ENCODE results near the gene CBLB. TPM values are rescaled to one million over a fixed set of nuclear protein-coding genes. Genes with fewer than 3 reads are reported as not detected.

Gene CBLB
- total and polyA plus RNA-seq, 2 of the 4 experiments (the other 2 are of a cell fraction), result 10.1 to 20.1 TPM

DNA sequence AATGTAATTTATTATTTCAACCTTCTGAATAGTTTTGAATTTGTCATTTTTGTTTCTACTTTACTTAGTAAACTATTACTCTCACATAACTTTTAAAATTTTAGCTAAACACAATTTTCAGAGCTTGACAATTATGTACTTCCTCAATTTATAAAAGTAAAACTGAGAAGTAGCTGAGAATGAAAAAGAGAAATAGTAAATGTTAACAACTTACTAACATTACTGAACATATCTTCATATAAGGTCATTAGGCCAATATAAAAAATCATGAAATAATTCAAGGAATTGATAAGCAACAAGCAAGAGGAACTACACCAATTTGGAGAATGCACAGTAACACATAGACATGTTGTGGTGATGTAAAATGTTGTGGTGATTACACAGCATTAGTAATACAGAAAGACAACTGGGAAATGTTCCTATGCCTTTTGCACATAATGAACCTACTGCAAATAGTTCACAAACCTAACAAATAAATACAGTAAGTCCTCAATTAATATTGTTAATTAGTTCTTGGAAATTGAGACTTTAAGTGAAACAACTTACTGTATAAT, 137.9 kb downstream of the CBLB start:
- no peak overlapping the region for H3K27ac ChIP-seq (ENCODE audit: insufficient read depth, low read length)

More for the DNA sequence above, 137.9 kb downstream of the CBLB start:
- H2BK5ac ChIP-seq (ENCODE audit: low read depth, low read length, poor library complexity, severe bottlenecking), result no peak overlapping the region
- H3K56ac ChIP-seq (ENCODE audit: extremely low read depth, insufficient read depth, low read length), result no peak overlapping the region
- H3K9ac ChIP-seq (ENCODE audit: low read depth, low read length), result no peak overlapping the region
- no peak overlapping the region for H3K4ac ChIP-seq (ENCODE audit: low read depth, low read length)
- no TSS peak for BruUV-seq (replicated peaks)
- POLR2A ChIA-PET (ENCODE audit: unreplicated experiment), result no interaction called here
- no peak overlapping the region for H3K4me2 ChIP-seq (ENCODE audit: low read depth, low read length)
- CTCF ChIA-PET, result no interaction called here
- no peaks in the 10 kb centered on the region for H3K27me3 ChIP-seq (ENCODE audit: control insufficient read depth, insufficient read depth, low read length)
- no peak for ATAC-seq (ENCODE audit: low read depth)
- H2BK20ac ChIP-seq (ENCODE audit: low read depth, low read length), result no peak overlapping the region
- no peak overlapping the region for H2AK5ac ChIP-seq (ENCODE audit: low read depth, low read length)
- TF ChIP-seq MAFK (IDR thresholded peaks at IDR 0.05; ENCODE audit: low read depth, low read length) (no peak), POLR2A (IDR thresholded peaks at IDR 0.05; ENCODE audit: low read depth, low read length) (no peak), RFX5 (IDR thresholded peaks at IDR 0.05; ENCODE audit: low read depth, low read length) (no peak), NFE2L2 (IDR thresholded peaks at IDR 0.05; ENCODE audit: low read depth, low read length) (no peak), FOS (IDR thresholded peaks at IDR 0.05; ENCODE audit: low read depth, low read length) (no peak), RCOR1 (IDR thresholded peaks at IDR 0.05; ENCODE audit: insufficient replicate concordance, low read length) (no peak), MAZ (IDR thresholded peaks at IDR 0.05; ENCODE audit: borderline replicate concordance, low read depth, low read length) (no peak), MXI1 (IDR thresholded peaks at IDR 0.05; ENCODE audit: borderline replicate concordance, low read depth, low read length) (no peak), SMC3 (IDR thresholded peaks at IDR 0.05; ENCODE audit: low read depth, low read length) (no peak), CHD1 (IDR thresholded peaks at IDR 0.05; ENCODE audit: low read depth, low read length) (no peak), BHLHE40 (IDR thresholded peaks at IDR 0.05; ENCODE audit: low read depth, low read length) (no peak), RAD21 (IDR thresholded peaks at IDR 0.05; ENCODE audit: low read length) (no peak)
- TF ChIP-seq, protein P1, sequence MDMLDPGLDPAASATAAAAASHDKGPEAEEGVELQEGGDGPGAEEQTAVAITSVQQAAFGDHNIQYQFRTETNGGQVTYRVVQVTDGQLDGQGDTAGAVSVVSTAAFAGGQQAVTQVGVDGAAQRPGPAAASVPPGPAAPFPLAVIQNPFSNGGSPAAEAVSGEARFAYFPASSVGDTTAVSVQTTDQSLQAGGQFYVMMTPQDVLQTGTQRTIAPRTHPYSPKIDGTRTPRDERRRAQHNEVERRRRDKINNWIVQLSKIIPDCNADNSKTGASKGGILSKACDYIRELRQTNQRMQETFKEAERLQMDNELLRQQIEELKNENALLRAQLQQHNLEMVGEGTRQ (IDR thresholded peaks at IDR 0.05; ENCODE audit: low read depth, low read length), result no peak
- no peaks in the 10 kb centered on the region for H3K9me1 ChIP-seq (ENCODE audit: insufficient read depth, low read length)
- no peak overlapping the region for H2BK120ac ChIP-seq (ENCODE audit: low read depth, low read length)
- no peak overlapping the region for H3K23ac ChIP-seq (ENCODE audit: low read depth, low read length)
- H4K20me1 ChIP-seq (ENCODE audit: insufficient read depth, low read length), result no peaks in the 10 kb centered on the region
- no peaks in the 10 kb centered on the region for H3K79me1 ChIP-seq (ENCODE audit: low read depth in 1 of 2, low read length in 2 of 2)
- H2AFZ ChIP-seq (replicated peaks; ENCODE audit: low read length, poor library complexity), result no peak overlapping the region
- no peaks in the 10 kb centered on the region for H3K4me1 ChIP-seq (ENCODE audit: control insufficient read depth, insufficient read depth, low read length)
- H4K5ac ChIP-seq (ENCODE audit: low read depth, low read length), result no peak overlapping the region
- dilution Hi-C loops (cut with HindIII; ENCODE audit: low sequenced_read_pairs, unreplicated experiment) (no loop called here), intact Hi-C loops (cut with micrococcal nuclease) (no loop called here), in situ Hi-C loops (cut with MboI; ENCODE audit: low sequenced_read_pairs) (no loop called here)
- no peak overlapping the region for H3K4me3 ChIP-seq (ENCODE audit: insufficient read depth, low read depth, low read length)
- H3K9me3 ChIP-seq (ENCODE audit: control insufficient read depth, insufficient read depth, low read length), result no peaks in the 10 kb centered on the region
- no peak overlapping the region for H3K14ac ChIP-seq (replicated peaks; ENCODE audit: low read depth, low read length)
- H2BK15ac ChIP-seq (ENCODE audit: low read depth, low read length), result no peak overlapping the region
- DNase-seq, result no peak
- no peak overlapping the region for H3K18ac ChIP-seq (ENCODE audit: low read depth, low read length)
- no peak overlapping the region for H2AK9ac ChIP-seq (replicated peaks; ENCODE audit: low read depth, low read length, poor library complexity)
- no peak overlapping the region for H4K8ac ChIP-seq (ENCODE audit: low read depth in 2 of 2, low read length in 2 of 2)
- no peak overlapping the region for H4K91ac ChIP-seq (ENCODE audit: insufficient read depth, low read depth, low read length)
- H3K36me3 ChIP-seq (ENCODE audit: control insufficient read depth, insufficient read depth, low read length), result peaks cover 3% of the 10 kb centered on the region; the same call in 1 of the 2 replicates
